Natural killer cell treated with Interleukin-12 subunit alpha and Interleukin-12 subunit beta and Interleukin-15 and Interleukin-18, amount 100 ng/mL, for 72 hours (primary cell): ENCODE data around the gene CCDC92. TPM values are rescaled to one million over a fixed set of nuclear protein-coding genes. Genes with fewer than 3 reads are reported as not detected.

Source experiments
- ATAC-seq, 2 donors: fragments of 150-1000 bp; cut with Tn5 transposase in 1 of 2; sonication (Bioruptor Pico), chemical (Tn5 transposase) in 1 of 2; 2 replicates each; pipeline ENCODE4 v1.10.0; 2021
- DNase-seq: peaks from one replicate; pipeline ENCODE4 v3.0.0; 2022; ENCODE audit warnings: low spot score
- H3K27ac Mint-ChIP-seq, 2 donors: 1 replicate in 1 of 2; 2 replicates in 1 of 2; pipeline ENCODE4 v1.8.0; 2022; ENCODE audit warnings: mixed read lengths in 2 of 2, mild to moderate bottlenecking in 1 of 2, moderate library complexity in 1 of 2
- H3K27me3 Mint-ChIP-seq, 2 donors: 1 replicate in 1 of 2; 2 replicates in 1 of 2; pipeline ENCODE4 v1.8.0; 2022; ENCODE audit warnings: mixed read lengths in 2 of 2
- H3K36me3 Mint-ChIP-seq: one replicate; pipeline ENCODE4 v1.8.0; 2022; ENCODE audit warnings: mixed read lengths
- H3K4me1 Mint-ChIP-seq, 2 donors: 1 replicate in 1 of 2; 2 replicates in 1 of 2; pipeline ENCODE4 v1.8.0; 2022; ENCODE audit warnings: low read depth in 2 of 2, mixed read lengths in 2 of 2, mild to moderate bottlenecking in 1 of 2
- H3K4me3 Mint-ChIP-seq: one replicate; pipeline ENCODE4 v1.8.0; 2022; ENCODE audit warnings: mixed read lengths
- H3K9me3 Mint-ChIP-seq: 2 replicates; pipeline ENCODE4 v1.8.0; 2022; ENCODE audit warnings: mixed read lengths
- total RNA-seq, 2 donors: library from RNA; stranded (reverse); gene quantifications; one replicate each; pipeline ENCODE4 v1.2.3, GENCODE V29; 2022

Gene CCDC92
- total RNA-seq, 2 donors from 2014 or later, result 12.9 to 16.2 TPM

GRCh38 chr12:123946152-123946515 lies 26.5 kb downstream of the CCDC92 start:
- H3K4me3 Mint-ChIP-seq, result no peak overlapping the region
- DNase-seq (no peak), ATAC-seq (no peak)
- no peaks in the 10 kb centered on the region for H3K27me3 Mint-ChIP-seq
- no peaks in the 10 kb centered on the region for H3K9me3 Mint-ChIP-seq
- H3K27ac Mint-ChIP-seq, result peak overlapping the region in 1 of 2 donors; percentile 64
- peaks cover 11% of the 10 kb centered on the region for H3K36me3 Mint-ChIP-seq
- peaks cover 7 to 18% of the 10 kb centered on the region in 2 donors for H3K4me1 Mint-ChIP-seq

- H3K36me3 Mint-ChIP-seq, result peaks cover 11% of the 10 kb centered on the region
Measured at GRCh38 chr12:123945287-123946151, 27.1 kb downstream of the CCDC92 start.

GRCh38 chr12:123944696-123945095 lies 27.9 kb downstream of the CCDC92 start:
- DNase-seq, result no peak
- ATAC-seq, result no peak
- no peaks in the 10 kb centered on the region for H3K9me3 Mint-ChIP-seq
- H3K36me3 Mint-ChIP-seq, result peaks cover 11% of the 10 kb centered on the region
- H3K27ac Mint-ChIP-seq, result no peak overlapping the region
- H3K4me1 Mint-ChIP-seq, result peaks cover 9 to 16% of the 10 kb centered on the region in 2 donors
- no peak overlapping the region for H3K4me3 Mint-ChIP-seq
- no peaks in the 10 kb centered on the region for H3K27me3 Mint-ChIP-seq

More at GRCh38 chr12:123945287-123946151, 27.1 kb downstream of the CCDC92 start:
- Mint-ChIP-seq H3K27me3 (no peaks in the 10 kb centered on the region), H3K4me1 (peaks cover 9 to 16% of the 10 kb centered on the region in 2 donors), H3K4me3 (no peak overlapping the region), H3K9me3 (no peaks in the 10 kb centered on the region), H3K27ac (peak overlapping the region in 1 of 2 donors; percentile 64)
- ATAC-seq, result no peak
- DNase-seq, result no peak

- Mint-ChIP-seq H3K4me1 (peaks cover 11 to 21% of the 10 kb centered on the region in 2 donors), H3K27ac (no peak overlapping the region), H3K4me3 (no peak overlapping the region), H3K27me3 (no peaks in the 10 kb centered on the region), H3K9me3 (no peaks in the 10 kb centered on the region), H3K36me3 (peaks cover 11% of the 10 kb centered on the region)
- ATAC-seq (no peak), DNase-seq (no peak)
Measured at GRCh38 chr12:123943816-123944215, 28.8 kb downstream of the CCDC92 start.

GRCh38 chr12:123942911-123943648 lies 29.6 kb downstream of the CCDC92 start:
- Mint-ChIP-seq H3K27me3 (no peaks in the 10 kb centered on the region), H3K9me3 (no peaks in the 10 kb centered on the region), H3K4me1 (peaks cover 18 to 28% of the 10 kb centered on the region in 2 donors), H3K36me3 (peaks cover 11% of the 10 kb centered on the region), H3K4me3 (no peak overlapping the region), H3K27ac (no peak overlapping the region)
- DNase-seq (no peak), ATAC-seq (no peak)

GRCh38 chr12:123942238-123942653 lies 30.4 kb downstream of the CCDC92 start:
- peaks cover 11% of the 10 kb centered on the region for H3K36me3 Mint-ChIP-seq
- H3K4me1 Mint-ChIP-seq, result peaks cover 26 to 34% of the 10 kb centered on the region in 2 donors
- no peak overlapping the region for H3K27ac Mint-ChIP-seq
- H3K27me3 Mint-ChIP-seq, result no peaks in the 10 kb centered on the region
- DNase-seq, result no peak
- no peak for ATAC-seq
- no peaks in the 10 kb centered on the region for H3K9me3 Mint-ChIP-seq
- no peak overlapping the region for H3K4me3 Mint-ChIP-seq

GRCh38 chr12:123941624-123942237 lies 30.9 kb downstream of the CCDC92 start:
- Mint-ChIP-seq H3K4me1 (peaks cover 28 to 35% of the 10 kb centered on the region in 2 donors), H3K27me3 (no peaks in the 10 kb centered on the region), H3K9me3 (no peaks in the 10 kb centered on the region), H3K27ac (no peak overlapping the region), H3K36me3 (peaks cover 11% of the 10 kb centered on the region), H3K4me3 (no peak overlapping the region)
- DNase-seq, result no peak
- no peak for ATAC-seq

GRCh38 chr12:123941000-123941399 lies 31.6 kb downstream of the CCDC92 start:
- no peak for ATAC-seq
- H3K4me1 Mint-ChIP-seq, result peaks cover 35 to 38% of the 10 kb centered on the region in 2 donors
- peaks cover 11% of the 10 kb centered on the region for H3K36me3 Mint-ChIP-seq
- no peaks in the 10 kb centered on the region for H3K27me3 Mint-ChIP-seq
- no peak for DNase-seq
- no peak overlapping the region for H3K4me3 Mint-ChIP-seq
- H3K9me3 Mint-ChIP-seq, result no peaks in the 10 kb centered on the region
- no peak overlapping the region for H3K27ac Mint-ChIP-seq

GRCh38 chr12:123940627-123940966 lies 32.0 kb downstream of the CCDC92 start:
- H3K4me1 Mint-ChIP-seq, result peaks cover 38 to 40% of the 10 kb centered on the region in 2 donors
- H3K4me3 Mint-ChIP-seq, result no peak overlapping the region
- no peaks in the 10 kb centered on the region for H3K9me3 Mint-ChIP-seq
- H3K27me3 Mint-ChIP-seq, result no peaks in the 10 kb centered on the region
- ATAC-seq (no peak), DNase-seq (no peak)
- peaks cover 11% of the 10 kb centered on the region for H3K36me3 Mint-ChIP-seq
- H3K27ac Mint-ChIP-seq, result no peak overlapping the region

- Mint-ChIP-seq H3K4me1 (peaks cover 42 to 44% of the 10 kb centered on the region in 2 donors), H3K4me3 (no peak overlapping the region), H3K36me3 (peaks cover 11% of the 10 kb centered on the region), H3K27ac (no peak overlapping the region), H3K9me3 (no peaks in the 10 kb centered on the region), H3K27me3 (no peaks in the 10 kb centered on the region)
- DNase-seq, result no peak
- ATAC-seq, result no peak
Measured at GRCh38 chr12:123939716-123940626, 32.7 kb downstream of the CCDC92 start.

- peak overlapping the region; percentile 75 for H3K4me3 Mint-ChIP-seq
- peaks cover 48 to 55% of the 10 kb centered on the region in 2 donors for H3K4me1 Mint-ChIP-seq
- DNase-seq (no peak), ATAC-seq (no peak)
- H3K9me3 Mint-ChIP-seq, result no peaks in the 10 kb centered on the region
- H3K27me3 Mint-ChIP-seq, result no peaks in the 10 kb centered on the region
- peaks cover 11% of the 10 kb centered on the region for H3K36me3 Mint-ChIP-seq
- peak overlapping the region; percentile 74 for H3K27ac Mint-ChIP-seq
Measured at GRCh38 chr12:123938679-123939480, 33.8 kb downstream of the CCDC92 start.

- Mint-ChIP-seq H3K36me3 (peaks cover 11% of the 10 kb centered on the region), H3K9me3 (no peaks in the 10 kb centered on the region), H3K4me3 (peak overlapping the region; percentile 75), H3K4me1 (peaks cover 55 to 63% of the 10 kb centered on the region in 2 donors), H3K27me3 (no peaks in the 10 kb centered on the region), H3K27ac (peak overlapping the region; percentile 74)
- ATAC-seq, result peak; percentile 82 to 87
- peak; percentile 82 for DNase-seq
Measured at GRCh38 chr12:123937707-123938591, 34.7 kb downstream of the CCDC92 start.
